HG02973 (cell line): ENCODE measurements around the gene VWA2.

Experiments
- ATAC-seq: cut with Tn5 transposase; IDR thresholded peaks from one replicate; pipeline ENCODE4 v1.9.1; 2021; ENCODE audit warnings: moderate library complexity; ENCODE audit not compliant: unreplicated experiment

Gene VWA2

DNA sequence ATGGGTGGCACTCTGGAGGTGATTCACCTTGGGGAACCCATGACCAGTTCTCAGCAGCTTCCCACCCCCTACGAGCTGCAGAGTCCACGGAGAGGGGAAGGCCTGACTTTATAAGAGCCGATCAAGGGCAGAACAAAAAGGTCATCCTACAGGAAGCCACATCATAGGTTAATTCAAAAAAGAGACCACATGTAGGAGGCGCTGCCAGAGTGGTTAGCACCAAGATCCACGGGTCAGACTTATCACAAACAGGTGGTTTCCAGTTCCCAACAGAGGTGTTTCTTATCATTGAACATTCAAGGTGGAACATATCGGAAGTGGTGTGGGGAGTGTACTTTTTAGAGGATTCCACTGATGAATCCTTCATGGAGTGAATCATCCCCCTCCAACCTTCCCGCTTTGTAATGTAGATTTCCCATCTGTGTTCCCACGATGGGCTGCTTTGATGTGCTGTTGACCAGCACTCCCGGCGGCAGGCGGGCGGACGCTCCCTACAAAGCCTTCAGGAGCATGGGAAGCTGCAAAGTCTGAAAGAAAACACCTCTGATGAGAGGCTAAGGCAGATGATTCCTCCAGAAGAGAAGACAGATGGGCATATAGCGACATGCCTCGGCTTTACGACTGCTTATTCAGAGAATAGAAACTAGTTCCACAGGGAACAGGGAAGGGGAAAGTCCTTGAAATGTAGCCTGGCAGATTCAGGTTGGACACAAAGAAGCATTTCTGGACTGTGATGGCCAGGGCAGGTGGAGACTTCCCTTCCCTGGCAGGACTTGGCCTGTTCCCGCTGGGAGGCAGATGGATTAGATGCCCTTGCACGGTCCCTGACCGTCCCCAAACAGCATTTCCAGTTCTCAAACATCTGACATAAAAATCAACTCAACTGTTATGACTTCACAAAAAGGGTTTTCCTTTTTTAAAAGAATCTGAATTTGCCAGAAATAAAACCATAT, 98.7 kb downstream of the VWA2 start:
- ATAC-seq: no peak

- no peak for ATAC-seq
These were observed 101.8 kb downstream of the VWA2 start for GRCh38 chr10:114340816-114341215.
